Activated naive CD4-positive, alpha-beta T cell treated with anti-CD3 and anti-CD28 coated beads, Interleukin-2, amount 50 U/mL, for 72 hours (primary cell): Measurements from ENCODE around the gene RAP1GAP. TPM values are rescaled to one million over a fixed set of nuclear protein-coding genes. Genes with fewer than 3 reads are reported as not detected.
A peak's percentile ranks its signal among the peaks of the same experiment; 100 is the strongest.
"Not testable (repeated sequence)": the region's sequence is repeated elsewhere in the genome, so short reads cannot be mapped to it uniquely, and the experiment has no call there.

ENCODE experiments used
- ATAC-seq, 2 donors: fragments of 150-1000 bp; cut with Tn5 transposase; 2 replicates each; pipeline ENCODE4 v1.10.0; 2021; ENCODE audit warnings: mild to moderate bottlenecking in 2 of 2, moderate library complexity in 2 of 2
- DNase-seq, 2 donors: peaks; one replicate each; pipeline ENCODE4 v3.0.0; 2021 to 2022; ENCODE audit warnings: low spot score in 2 of 2
- H3K27ac Mint-ChIP-seq, 2 donors: one replicate each; pipeline ENCODE4 v1.8.0; 2022; ENCODE audit warnings: mild to moderate bottlenecking in 2 of 2, mixed read lengths in 2 of 2
- H3K36me3 Mint-ChIP-seq, 2 donors: one replicate each; pipeline ENCODE4 v1.8.0; 2022; ENCODE audit warnings: mixed read lengths in 2 of 2
- H3K9me3 Mint-ChIP-seq, 2 donors: one replicate each; pipeline ENCODE4 v1.8.0; 2022; ENCODE audit warnings: mixed read lengths in 2 of 2
- total RNA-seq, 2 donors: library from RNA; stranded (reverse); gene quantifications; one replicate each; pipeline ENCODE4 v1.2.3, GENCODE V29; 2022

Gene RAP1GAP
- total RNA-seq, 2 donors from 2014 or later: 0.46 to 2.1 TPM

DNA sequence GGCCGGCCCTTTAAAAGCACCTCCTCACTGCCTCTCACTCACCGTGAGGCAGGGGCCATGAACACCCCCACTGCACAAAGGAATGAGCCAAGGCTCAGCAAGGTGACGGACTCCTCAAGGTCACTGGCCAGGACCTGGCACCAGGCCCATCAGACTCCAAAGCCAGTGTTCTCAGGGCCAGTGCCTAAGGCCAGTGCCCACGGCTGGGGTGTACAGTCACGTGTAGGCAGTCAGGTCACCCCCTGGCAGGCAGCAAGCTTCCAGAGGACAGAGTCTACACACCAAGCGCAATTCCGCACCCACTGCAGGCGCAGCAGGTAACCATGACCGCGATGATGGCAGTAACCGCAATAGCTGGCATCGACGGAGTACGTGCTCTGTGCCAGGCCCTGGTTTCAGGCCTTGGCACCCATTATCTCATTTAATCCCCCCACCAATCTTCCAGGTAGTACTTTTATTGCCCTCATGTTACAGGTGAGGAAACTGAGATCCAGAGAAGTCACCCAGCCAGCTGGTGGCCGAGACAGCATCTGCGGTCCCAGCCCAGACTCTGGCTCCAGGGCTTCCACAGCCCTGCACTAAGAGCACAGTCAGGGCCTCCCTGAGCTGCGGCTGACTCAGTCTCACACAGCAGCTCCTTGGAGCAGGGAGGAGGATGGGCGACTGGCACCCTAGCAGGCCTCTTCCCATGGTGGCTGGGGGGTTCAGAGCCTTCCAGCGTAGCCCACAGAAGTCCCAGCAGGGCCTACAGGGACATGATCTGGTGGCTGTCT, 27.0 kb downstream of the RAP1GAP start:
- Mint-ChIP-seq H3K9me3 (no peaks in the 10 kb centered on the region), H3K36me3 (no peaks in the 10 kb centered on the region), H3K27ac (no peak overlapping the region)
- no peak for ATAC-seq
- no peak for DNase-seq

DNA sequence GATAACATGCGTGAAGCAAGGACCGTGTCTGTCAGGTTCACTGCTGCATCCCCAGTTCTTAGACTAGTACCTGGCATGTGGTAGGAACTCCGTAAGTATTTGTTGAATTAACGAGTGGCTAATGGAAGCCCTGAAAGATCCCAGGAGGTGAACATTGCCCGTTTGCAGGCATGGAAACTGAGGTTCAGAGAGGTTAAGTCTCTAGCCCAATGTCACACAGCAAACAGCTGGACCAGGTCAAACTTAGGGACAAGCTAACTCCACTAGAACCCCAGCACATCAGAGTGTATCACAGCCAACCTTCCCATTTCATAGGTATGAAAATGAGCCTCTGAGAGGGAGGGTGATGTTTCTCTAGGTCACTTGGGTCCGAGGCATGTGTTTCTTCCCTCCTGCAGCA, 27.6 kb downstream of the RAP1GAP start:
- Mint-ChIP-seq H3K36me3 (no peaks in the 10 kb centered on the region), H3K9me3 (no peaks in the 10 kb centered on the region), H3K27ac (no peak overlapping the region)
- DNase-seq (no peak), ATAC-seq (no peak)

DNA sequence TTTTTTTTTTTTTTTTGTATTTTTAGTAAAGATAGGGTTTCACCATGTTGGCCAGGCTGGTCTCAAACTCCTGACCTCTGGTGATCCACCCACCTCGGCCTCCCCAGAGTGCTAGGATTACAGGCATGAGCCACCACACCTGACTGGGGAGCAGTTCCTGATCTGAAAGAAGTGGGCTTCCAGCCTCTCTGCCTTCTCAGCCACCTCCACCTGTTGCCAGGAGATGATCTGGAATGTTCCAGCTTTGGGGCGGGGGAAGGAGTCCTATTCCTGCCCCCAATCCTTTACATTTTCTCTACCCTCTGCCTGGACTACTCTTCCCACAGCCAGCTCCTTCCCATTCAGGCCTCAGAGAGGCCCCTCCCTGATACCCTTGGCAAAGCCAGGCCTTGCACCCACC, 28.1 kb downstream of the RAP1GAP start:
- no peaks in the 10 kb centered on the region for H3K36me3 Mint-ChIP-seq
- H3K9me3 Mint-ChIP-seq: no peaks in the 10 kb centered on the region
- DNase-seq (no peak), ATAC-seq (no peak)
- no peak overlapping the region for H3K27ac Mint-ChIP-seq

DNA sequence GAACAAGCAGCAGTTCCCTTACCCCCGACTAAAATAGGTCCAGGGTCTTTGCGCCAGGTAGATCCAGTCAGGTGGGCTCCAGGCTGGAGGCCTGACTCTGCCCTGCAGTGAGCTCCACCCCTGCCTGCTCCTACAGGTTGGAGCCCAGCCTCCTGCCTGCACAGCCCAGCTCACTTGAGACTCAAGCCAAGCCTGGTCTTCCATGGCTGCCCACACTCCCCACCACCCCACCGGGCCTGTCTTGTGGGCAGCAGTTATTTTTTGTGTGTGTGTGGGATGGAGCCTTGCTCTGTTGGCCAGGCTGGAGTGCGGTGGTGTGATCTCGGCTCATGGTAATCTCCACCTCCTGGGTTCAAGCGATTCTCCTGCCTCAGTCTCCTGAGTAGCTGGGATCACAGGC, 28.5 kb downstream of the RAP1GAP start:
- H3K9me3 Mint-ChIP-seq: no peaks in the 10 kb centered on the region
- no peak for ATAC-seq
- H3K36me3 Mint-ChIP-seq: no peaks in the 10 kb centered on the region
- H3K27ac Mint-ChIP-seq: no peak overlapping the region
- no peak for DNase-seq

DNA sequence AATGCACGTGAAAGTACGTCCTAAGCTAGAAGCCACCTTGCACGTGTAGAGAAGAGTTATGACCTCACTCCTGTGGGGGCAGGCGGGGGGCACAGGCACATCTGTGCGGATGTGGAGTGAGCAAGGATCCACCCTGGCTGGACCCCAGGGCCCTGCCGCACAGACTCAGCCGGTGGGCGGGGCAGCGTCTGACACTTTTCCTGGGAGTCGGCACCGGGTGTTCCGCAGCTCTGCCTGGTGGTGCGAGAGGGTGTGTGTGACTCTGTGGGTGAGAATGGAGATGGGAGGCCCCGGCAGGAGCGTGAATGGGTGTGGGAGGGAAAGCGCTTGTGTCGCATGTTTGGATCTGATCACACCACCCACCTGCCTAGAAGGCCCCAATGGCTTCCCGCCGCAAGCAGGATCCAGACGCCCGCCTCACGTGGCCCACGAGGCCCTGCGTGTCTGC, 29.5 kb downstream of the RAP1GAP start:
- Mint-ChIP-seq H3K27ac (no peak overlapping the region), H3K9me3 (no peaks in the 10 kb centered on the region), H3K36me3 (no peaks in the 10 kb centered on the region)
- ATAC-seq: no peak
- DNase-seq: no peak

DNA sequence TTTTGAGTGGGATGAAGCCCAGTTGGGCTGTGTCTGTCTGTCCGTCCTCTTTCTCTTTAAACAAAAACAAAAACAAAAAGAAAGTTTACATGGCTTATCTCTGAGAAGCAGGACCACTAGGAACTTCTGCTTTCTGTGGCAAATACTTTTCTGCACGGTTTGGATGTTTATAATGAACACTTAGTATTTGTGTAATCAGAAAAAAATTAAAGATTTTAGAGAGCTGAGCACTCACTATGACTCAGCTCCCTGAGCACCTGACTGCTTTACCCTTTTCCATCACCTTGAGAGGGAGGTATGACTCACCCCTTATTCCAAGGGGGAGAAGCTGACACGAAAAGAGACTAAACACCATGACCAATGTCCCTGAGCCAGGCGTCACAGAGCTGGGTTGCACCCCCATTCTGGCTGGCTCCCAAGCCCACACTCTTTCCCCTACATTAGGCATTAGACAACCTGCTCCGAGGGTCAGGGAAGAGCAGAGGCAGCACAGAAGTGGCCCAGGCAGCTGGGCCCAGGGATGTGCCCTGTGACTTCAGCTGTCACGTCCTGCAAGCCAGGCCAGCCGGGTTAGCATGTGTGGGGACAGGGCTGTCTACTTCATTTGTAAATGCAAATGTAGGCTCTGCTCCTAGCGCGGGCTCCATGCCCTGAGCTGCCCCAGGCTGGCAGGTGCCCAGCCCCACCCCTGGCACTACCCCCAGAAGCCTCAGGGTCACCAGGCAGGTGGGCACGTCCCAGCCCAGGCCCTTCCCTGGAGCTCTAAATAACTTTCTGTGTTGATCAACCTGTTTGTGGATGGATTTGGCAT, 30.4 kb downstream of the RAP1GAP start:
- ATAC-seq: peak; percentile 94 to 95
- Mint-ChIP-seq H3K9me3 (no peaks in the 10 kb centered on the region), H3K27ac (peak overlapping the region in 1 of 2 donors; percentile 34), H3K36me3 (no peaks in the 10 kb centered on the region)
- DNase-seq: no peak

DNA sequence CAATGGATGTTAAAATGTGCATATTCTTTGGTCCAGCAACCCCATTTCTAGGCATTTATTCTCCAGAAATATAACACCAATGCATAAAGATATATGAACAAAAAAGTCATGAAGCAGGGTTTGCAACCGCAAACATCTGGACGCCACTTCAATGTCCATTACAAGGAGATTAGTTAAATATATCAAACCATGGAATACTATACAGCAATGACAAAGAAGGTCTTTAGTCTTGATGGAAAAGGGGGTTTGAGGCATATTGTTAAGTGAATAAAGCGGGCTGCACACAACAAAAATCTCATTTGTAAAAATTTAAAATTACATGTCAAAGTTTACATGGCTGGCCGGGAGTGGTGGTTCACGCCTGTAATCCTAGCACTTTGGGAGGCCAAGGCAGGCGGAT, 31.6 kb downstream of the RAP1GAP start:
- no peaks in the 10 kb centered on the region for H3K9me3 Mint-ChIP-seq
- ATAC-seq (no peak), DNase-seq (no peak)
- no peaks in the 10 kb centered on the region for H3K36me3 Mint-ChIP-seq
- no peak overlapping the region for H3K27ac Mint-ChIP-seq

DNA sequence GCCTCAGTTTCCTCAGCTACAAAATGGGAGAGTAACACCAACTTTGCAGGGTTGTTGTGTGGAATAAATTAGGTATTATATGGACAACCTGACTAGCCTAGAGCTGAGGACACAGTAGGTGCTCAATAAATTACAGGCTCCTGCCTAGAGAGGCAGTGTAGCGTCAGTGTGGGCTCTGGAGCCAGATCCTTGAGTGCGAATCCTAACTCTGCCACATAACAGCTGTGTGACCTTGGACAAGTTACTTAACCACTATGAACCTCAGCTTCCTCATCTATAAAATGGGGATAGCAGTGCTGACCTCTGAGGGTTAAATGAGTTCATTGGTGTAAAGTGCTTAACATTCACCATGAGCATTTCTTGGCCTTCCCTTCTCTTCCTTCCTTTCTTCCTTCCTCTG, 33.1 kb downstream of the RAP1GAP start:
- Mint-ChIP-seq H3K9me3 (no peaks in the 10 kb centered on the region), H3K36me3 (no peaks in the 10 kb centered on the region), H3K27ac (no peak overlapping the region)
- no peak for ATAC-seq
- no peak for DNase-seq

DNA sequence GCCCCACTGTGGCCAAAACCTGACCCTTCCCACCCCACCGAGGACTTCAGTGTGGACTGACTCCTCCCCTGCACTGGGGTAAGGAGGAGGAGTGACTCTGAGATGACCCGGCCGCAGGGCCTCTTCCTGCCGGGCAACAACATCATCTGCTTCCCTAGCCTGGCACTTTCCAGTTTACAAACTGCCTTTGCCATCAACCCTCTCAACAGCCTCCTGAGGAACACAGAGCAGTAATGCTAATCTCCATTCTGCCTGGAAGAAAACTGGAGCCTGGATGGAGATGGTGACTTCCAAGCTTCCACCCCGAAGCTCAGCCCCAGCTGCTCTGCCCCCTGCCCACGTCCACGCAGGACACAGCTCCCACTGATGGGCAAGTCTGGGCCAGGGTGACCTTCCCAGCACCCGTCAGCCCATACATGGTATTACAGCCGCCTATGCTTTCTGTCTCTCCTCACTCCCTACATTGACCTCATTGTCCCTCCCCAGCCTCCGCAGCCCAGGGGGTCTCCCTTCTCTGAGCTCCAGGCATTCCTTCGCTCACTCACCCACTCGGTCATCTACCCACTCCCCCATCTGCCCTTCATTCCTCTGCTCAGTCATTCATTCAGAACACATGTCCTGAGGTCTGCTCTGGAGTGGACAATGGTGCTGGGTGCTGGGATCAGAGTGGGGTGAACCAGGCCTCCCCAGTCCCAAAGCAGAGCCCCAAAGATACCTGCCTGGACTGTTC, 34.2 kb downstream of the RAP1GAP start:
- Mint-ChIP-seq H3K9me3 (no peaks in the 10 kb centered on the region), H3K36me3 (no peaks in the 10 kb centered on the region), H3K27ac (peak overlapping the region in 1 of 2 donors; percentile 45)
- DNase-seq (no peak), ATAC-seq (no peak)

DNA sequence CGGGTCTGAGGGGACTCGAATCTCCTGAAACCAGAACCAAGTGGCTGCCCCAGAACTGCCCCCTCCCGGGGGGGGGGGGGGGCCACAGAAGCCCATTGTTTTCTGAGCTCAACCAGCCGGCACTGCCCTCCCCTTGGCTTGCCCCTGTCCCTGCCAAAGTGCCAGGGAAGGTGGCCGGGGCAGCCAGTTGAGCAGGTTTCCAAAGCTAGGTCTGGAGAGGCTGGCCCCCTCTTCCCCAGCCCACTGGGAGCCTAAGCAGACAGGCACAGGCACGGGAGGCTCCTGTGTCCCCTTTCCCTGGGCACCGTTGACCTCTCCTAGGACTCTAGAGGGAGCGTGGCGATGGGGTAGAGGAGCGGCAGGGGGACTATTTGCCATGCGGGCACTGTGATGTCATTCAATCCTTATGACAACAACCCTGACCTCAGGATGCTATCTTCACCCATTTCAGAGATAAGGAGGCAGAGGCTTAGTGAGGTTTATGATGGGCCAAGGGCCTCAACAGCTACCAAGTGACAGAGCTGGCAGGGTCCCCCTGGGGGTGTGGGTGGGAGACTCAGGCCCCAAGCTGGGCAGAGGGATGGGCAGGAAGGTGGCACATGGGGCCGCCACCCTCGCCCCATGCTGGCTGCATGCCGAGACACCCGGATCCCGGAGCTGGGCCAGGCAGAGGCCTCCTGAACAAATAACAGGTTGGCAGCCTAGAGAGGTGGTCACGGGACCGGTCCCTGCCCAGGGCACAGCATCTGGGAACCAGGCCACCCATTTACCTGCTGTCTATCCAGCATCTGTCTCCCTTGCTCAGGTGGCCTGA, 35.0 kb downstream of the RAP1GAP start:
- ATAC-seq (no peak), DNase-seq (no peak)
- H3K36me3 Mint-ChIP-seq: no peaks in the 10 kb centered on the region
- H3K9me3 Mint-ChIP-seq: no peaks in the 10 kb centered on the region
- H3K27ac Mint-ChIP-seq: no peak overlapping the region

DNA sequence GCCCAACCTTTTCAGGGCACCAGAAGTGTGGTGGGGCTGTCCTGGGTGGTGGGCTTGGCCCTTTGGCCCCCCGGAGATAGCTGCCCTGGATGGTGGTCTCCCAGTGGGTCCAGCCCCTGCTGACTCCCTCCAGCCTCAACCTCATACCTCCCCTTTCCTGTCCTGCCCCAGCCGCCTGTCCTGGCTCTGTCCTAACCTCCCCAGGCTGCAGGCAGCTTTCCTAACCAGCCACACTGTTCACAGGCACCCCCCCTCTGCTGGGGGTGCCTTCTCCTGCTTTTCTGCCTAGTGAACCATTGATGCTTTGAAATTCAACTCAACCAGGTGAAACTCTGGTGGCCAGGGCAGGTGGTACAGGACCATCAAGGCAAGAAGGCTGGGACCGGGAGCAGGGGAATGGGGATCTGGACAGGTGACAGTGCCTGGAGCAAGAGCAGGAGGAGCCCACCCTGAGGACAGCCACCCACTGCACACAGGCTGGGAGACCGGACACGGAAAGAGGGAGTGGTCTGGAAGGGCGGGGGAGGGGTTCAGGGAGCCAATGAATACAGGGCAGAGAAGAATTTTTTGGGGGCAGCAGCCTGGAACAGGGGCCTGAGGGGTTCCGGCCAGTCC, 35.9 kb downstream of the RAP1GAP start:
- ATAC-seq: no peak

DNA sequence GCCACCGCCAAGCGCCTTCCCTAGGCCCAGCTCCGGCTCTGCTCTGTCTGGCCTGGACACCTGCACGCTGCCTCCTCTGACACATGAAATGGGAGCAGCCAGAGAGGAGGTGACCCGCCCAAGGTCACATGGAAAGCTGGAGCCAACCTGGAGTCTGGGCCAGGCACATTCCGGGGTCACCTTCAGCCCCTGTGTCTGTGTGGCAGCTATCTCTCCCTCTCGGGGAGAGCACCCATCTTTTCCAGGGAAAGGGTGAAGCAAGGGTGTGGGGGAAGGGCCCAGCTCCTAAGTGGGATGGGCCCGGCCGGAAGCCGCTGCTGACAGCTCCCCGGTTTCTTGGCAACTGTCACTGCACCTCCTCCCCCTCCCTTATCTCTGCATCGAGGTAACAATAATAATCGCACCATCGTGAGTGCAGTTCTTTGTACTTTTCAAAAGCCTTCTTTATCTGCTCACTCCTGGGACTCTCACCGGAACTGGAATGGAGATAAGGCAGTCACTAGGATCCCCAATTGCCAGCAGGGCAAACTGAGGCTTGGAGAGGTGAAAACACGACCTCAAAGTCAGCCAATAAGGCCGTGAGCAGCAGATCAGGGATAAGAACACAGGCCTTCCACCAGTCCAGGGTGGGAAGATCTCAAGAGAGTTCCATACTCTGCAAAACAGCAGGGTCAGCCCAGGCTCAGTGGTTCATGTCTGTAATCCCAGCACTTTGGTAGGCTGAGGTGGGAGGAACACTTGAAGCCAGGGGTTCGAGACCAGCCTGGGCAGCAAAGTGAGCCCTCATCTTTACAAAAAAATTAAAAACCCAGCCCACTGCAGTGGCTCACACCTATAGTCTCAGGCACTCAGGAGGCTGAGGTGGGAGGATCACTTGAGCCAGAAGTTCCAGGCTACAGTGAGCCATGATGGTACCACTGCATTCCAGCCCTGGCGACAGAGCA, 36.9 kb downstream of the RAP1GAP start:
- H3K9me3 Mint-ChIP-seq: no peaks in the 10 kb centered on the region

More for the DNA sequence above, 35.9 kb downstream of the RAP1GAP start:
- DNase-seq: no peak
- peak overlapping the region in 1 of 2 donors; percentile 33 for H3K27ac Mint-ChIP-seq
- no peaks in the 10 kb centered on the region for H3K36me3 Mint-ChIP-seq
- no peaks in the 10 kb centered on the region for H3K9me3 Mint-ChIP-seq

DNA sequence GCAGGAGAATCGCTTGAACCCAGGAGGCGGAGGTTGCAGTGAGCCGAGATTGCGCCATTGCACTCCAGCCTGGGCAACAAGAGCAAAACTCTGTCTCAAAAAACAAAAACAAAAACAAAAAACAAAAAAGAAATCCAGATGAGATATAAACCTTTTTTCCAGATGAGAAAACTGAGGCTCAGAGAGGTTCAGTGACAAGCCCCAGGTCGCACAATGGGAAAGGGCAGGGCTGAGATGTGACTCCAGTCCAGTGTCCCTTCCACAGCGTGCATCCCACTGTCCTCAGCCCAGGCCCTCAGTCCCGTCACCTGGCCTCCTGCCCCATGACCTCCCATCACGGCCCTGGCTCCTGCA, 37.6 kb downstream of the RAP1GAP start:
- not testable (repeated sequence) for ATAC-seq, H3K9me3 Mint-ChIP-seq, H3K27ac Mint-ChIP-seq, H3K36me3 Mint-ChIP-seq, DNase-seq

More for the DNA sequence above, 36.9 kb downstream of the RAP1GAP start:
- no peak overlapping the region for H3K27ac Mint-ChIP-seq
- ATAC-seq: no peak
- no peak for DNase-seq
- no peaks in the 10 kb centered on the region for H3K36me3 Mint-ChIP-seq

DNA sequence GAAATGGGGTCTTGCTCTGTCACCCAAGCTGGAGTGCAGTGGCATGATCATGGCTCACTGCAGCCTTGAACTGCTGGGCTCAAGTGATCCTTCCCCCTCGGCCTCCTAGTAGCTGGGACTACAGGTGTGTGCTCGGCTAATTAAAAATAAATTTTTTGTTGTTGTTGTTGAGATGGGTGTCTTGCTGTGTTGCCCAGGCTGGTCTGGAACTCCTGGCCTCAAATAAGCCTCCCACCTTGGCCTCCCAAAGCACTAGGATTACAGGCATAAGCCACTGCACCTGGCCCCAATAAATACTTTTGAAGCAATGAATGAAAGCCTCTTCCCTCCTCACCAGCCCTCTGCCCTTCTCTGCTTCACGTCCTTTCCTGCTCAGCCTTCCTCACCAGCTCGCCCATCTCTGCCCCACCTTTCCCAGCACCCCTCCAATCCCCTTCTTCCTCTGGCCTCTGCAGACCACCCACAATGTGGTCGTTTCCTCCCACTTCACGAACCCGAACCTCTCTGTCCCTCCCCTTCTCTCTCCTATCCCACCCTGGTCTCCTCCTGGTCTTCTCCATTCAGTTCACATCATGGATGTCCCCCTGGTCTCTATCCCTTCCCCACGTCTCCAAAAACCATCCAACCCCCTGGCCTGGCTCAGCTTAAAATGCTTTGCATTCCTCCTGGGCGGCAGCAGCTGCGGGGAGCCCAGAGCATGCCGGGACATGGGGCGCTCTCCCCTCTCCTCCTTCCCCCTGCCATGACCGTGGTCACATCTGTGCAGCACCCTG, 38.4 kb downstream of the RAP1GAP start:
- ATAC-seq: no peak
- Mint-ChIP-seq H3K27ac (no peak overlapping the region), H3K9me3 (no peaks in the 10 kb centered on the region), H3K36me3 (no peaks in the 10 kb centered on the region)
- DNase-seq: no peak
